HepG2 (cell line): ENCODE results near the gene KLHDC1. TPM values are rescaled to one million over a fixed set of nuclear protein-coding genes. Genes with fewer than 3 reads are reported as not detected.

ENCODE experiments used
- AHR ChIP-seq: IDR thresholded peaks from 2 replicates; pipeline ENCODE4 v1.6.1; 2018; ENCODE audit warnings: missing genetic modification reagents, missing compliant biosample characterization
- BATF2 ChIP-seq: sonication (generic); formaldehyde crosslinking; IDR thresholded peaks from 2 replicates; pipeline ENCODE4 v1.8.0; 2022; ENCODE audit warnings: mild to moderate bottlenecking, missing genetic modification reagents, moderate library complexity
- CSRNP2 ChIP-seq: sonication (generic); formaldehyde crosslinking; conservative IDR thresholded peaks from 2 replicates; pipeline ENCODE4 v1.8.0; 2022; ENCODE audit warnings: low read depth, missing genetic modification reagents
- EZH2 ChIP-seq: conservative IDR thresholded peaks from 2 replicates; pipeline ENCODE4 v1.6.1; 2012; ENCODE audit warnings: mild to moderate bottlenecking, low read depth, low read length, moderate library complexity
- FOXJ3 ChIP-seq: sonication (generic); formaldehyde crosslinking; IDR thresholded peaks from 2 replicates; pipeline ENCODE4 v1.4.0; 2020; ENCODE audit warnings: missing genetic modification reagents, mild to moderate bottlenecking, borderline replicate concordance
- HDAC2 ChIP-seq: sonication (generic); formaldehyde crosslinking; IDR thresholded peaks from 2 replicates; pipeline ENCODE4 v1.4.0; 2020; ENCODE audit warnings: missing genetic modification reagents
- HDAC6 ChIP-seq: fragments of 200-600 bp; sonication (generic); IDR thresholded peaks from 2 replicates; pipeline ENCODE4 v1.7.0; 2017; ENCODE audit warnings: mild to moderate bottlenecking, antibody characterized with exemption, low read length, low read depth
- HOXD1 ChIP-seq: sonication (generic); formaldehyde crosslinking; IDR thresholded peaks from 2 replicates; pipeline ENCODE4 v1.5.0; 2020; ENCODE audit warnings: missing genetic modification reagents
- LCORL ChIP-seq, 2 experiments: fragments of 450-650 bp in 1 of 2; sonication (generic) in 1 of 2; formaldehyde crosslinking in 1 of 2; IDR thresholded peaks; 2 replicates each; pipeline versions ENCODE4 v1.5.0 to v1.6.1; 2017 to 2020; ENCODE audit warnings: antibody characterized with exemption in 1 of 2, missing genetic modification reagents in 1 of 2
- TCF7L2 ChIP-seq: IDR thresholded peaks from 2 replicates; pipeline ENCODE4 v1.6.1; 2011; ENCODE audit warnings: mild to moderate bottlenecking, low read depth, low read length, moderate library complexity
- TEF ChIP-seq: sonication (generic); formaldehyde crosslinking; IDR thresholded peaks from 2 replicates; pipeline ENCODE4 v1.5.0; 2020; ENCODE audit warnings: missing genetic modification reagents
- TGIF2 ChIP-seq: IDR thresholded peaks from 2 replicates; pipeline ENCODE4 v1.6.1; 2016; ENCODE audit warnings: control low read depth, missing compliant biosample characterization
- ZNF20 ChIP-seq: sonication (generic); formaldehyde crosslinking; IDR thresholded peaks from 2 replicates; pipeline ENCODE4 v1.4.0; 2020; ENCODE audit warnings: mild to moderate bottlenecking, moderate library complexity, missing genetic modification reagents
- ZNF296 ChIP-seq: sonication (generic); formaldehyde crosslinking; conservative IDR thresholded peaks from 2 replicates; pipeline ENCODE4 v1.5.0; 2020; ENCODE audit warnings: mild to moderate bottlenecking, missing genetic modification reagents
- ZNF496 ChIP-seq: sonication (generic); formaldehyde crosslinking; IDR thresholded peaks from 2 replicates; pipeline ENCODE4 v1.8.1; 2023; ENCODE audit warnings: mild to moderate bottlenecking, moderate library complexity, missing genetic modification reagents; ENCODE audit not compliant: insufficient replicate concordance
- ZNF530 ChIP-seq: sonication (generic); formaldehyde crosslinking; IDR thresholded peaks from 2 replicates; pipeline ENCODE4 v1.5.0; 2020; ENCODE audit warnings: low read depth, mild to moderate bottlenecking, missing genetic modification reagents
- ZNF607 ChIP-seq: sonication (generic); formaldehyde crosslinking; IDR thresholded peaks from 2 replicates; pipeline ENCODE4 v1.5.1; 2020; ENCODE audit warnings: missing genetic modification reagents, mild to moderate bottlenecking, borderline replicate concordance
- ZNF746 ChIP-seq: sonication (generic); formaldehyde crosslinking; IDR thresholded peaks from 2 replicates; pipeline ENCODE4 v1.8.0; 2022; ENCODE audit warnings: mild to moderate bottlenecking, missing genetic modification reagents
- polyA plus RNA-seq, 8 experiments: library from polyadenylated mRNA; depleted of rRNA in 3 of 8; stranded (reverse) in 7 of 8; unstranded in 1 of 8; fragments of >200 nt; fragmentation: Illumina TruSeq in 4 of 8; extraction: Trizol in 4 of 8; gene quantifications; 2 replicates each; pipeline versions ENCODE4 v1.2.1 to v1.2.3, GENCODE V29; 2011 to 2016; ENCODE audit warnings: low read depth in 4 of 8, missing spikeins in 1 of 8, mixed read lengths in 1 of 8; ENCODE audit not compliant: insufficient read depth in 1 of 8
- total RNA-seq, 5 experiments: library from RNA; depleted of rRNA; stranded (reverse); fragments of >200 nt; fragmentation: Illumina TruSeq; extraction: Trizol; gene quantifications; 2 replicates each; pipeline ENCODE4 v1.2.3, GENCODE V29; 2016; ENCODE audit warnings: low read depth in 1 of 5
- TF ChIP-seq, protein P1 (sequence below): sonication (generic); formaldehyde crosslinking; IDR thresholded peaks from 2 replicates; pipeline ENCODE4 v1.4.0; 2020; ENCODE audit warnings: low read depth, mild to moderate bottlenecking, missing genetic modification reagents
- TF ChIP-seq, protein P2 (sequence below): sonication (generic); formaldehyde crosslinking; IDR thresholded peaks from 2 replicates; pipeline ENCODE4 v1.4.0; 2020; ENCODE audit warnings: missing genetic modification reagents, mild to moderate bottlenecking, borderline replicate concordance

Gene KLHDC1
- total and polyA plus RNA-seq, 2 of the 13 experiments (the other 11 are each of a cell fraction or from before 2014, with no cell fraction given) = 0.11 TPM; not detected in 1

DNA sequence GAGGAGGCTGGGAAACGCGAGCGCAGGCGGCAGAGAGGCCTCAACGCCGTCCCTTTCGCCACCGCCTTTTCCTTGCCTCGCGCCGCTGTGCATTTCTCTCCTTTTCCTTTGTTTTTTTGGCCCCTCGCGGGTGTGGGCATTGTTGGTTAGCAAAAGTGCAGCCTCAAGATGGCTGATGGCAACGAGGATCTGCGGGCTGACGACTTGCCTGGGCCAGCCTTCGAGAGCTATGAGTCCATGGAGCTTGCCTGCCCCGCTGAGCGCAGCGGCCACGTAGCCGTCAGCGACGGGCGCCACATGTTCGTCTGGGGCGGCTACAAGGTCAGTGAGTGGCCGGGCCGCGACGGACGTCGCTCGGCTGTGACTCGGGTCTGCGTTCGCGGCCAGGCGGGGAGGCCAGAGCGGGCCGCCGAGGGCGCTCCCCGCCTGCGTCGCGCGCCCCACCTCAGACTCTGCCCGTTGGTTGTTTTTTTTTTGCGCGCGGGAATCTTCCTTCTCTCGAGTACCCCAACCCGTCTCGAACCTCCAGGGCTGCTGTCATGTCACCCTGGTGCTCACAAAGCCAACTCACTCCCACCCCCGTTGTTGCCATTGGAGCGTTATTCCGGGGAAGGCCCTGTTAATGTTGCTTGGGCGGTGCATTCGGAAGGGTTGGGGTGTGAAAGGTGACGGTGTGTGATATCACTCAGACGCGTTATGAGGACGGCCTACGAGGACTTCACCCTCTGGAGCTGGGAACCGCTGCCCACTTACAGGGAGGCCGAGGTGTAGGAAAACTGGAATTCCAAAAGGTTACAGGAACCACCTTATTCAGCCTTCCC, 75.6 kb downstream of the KLHDC1 start (continued):
- peak; percentile 3; the same call in 1 of the 2 replicates for TF ChIP-seq FOXJ3 (CRISPR knock-in tag)
- no peak for TF ChIP-seq HOXD1
- TF ChIP-seq CSRNP2 (CRISPR knock-in tag) = no peak
- TF ChIP-seq ZNF496 (CRISPR knock-in tag) = no peak
- TF ChIP-seq ZNF746 (CRISPR knock-in tag) = no peak; the same call in 1 of the 2 replicates
- no peak for TF ChIP-seq TCF7L2
- TF ChIP-seq, protein P1, sequence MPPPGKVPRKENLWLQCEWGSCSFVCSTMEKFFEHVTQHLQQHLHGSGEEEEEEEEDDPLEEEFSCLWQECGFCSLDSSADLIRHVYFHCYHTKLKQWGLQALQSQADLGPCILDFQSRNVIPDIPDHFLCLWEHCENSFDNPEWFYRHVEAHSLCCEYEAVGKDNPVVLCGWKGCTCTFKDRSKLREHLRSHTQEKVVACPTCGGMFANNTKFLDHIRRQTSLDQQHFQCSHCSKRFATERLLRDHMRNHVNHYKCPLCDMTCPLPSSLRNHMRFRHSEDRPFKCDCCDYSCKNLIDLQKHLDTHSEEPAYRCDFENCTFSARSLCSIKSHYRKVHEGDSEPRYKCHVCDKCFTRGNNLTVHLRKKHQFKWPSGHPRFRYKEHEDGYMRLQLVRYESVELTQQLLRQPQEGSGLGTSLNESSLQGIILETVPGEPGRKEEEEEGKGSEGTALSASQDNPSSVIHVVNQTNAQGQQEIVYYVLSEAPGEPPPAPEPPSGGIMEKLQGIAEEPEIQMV (CRISPR knock-in tag) = no peak
- TF ChIP-seq ZNF20 = no peak; the same call in 1 of the 2 replicates
- TF ChIP-seq ZNF296 (CRISPR knock-in tag) = no peak
- TF ChIP-seq ZNF607 (CRISPR knock-in tag) = no peak; the same call in 1 of the 2 replicates
- no peak for TF ChIP-seq HDAC2 (CRISPR knock-in tag)
- peak; percentile 76; the same call in 1 of the 2 replicates for TF ChIP-seq TGIF2
- TF ChIP-seq TEF (CRISPR knock-in tag) = no peak
- TF ChIP-seq LCORL (IDR thresholded peaks at IDR 0.05) = no peak
- no peak for TF ChIP-seq LCORL (CRISPR knock-in tag; IDR thresholded peaks at IDR 0.05)
- no peak for TF ChIP-seq BATF2
- no peak for TF ChIP-seq HDAC6
- TF ChIP-seq ZNF530 (CRISPR knock-in tag) = no peak
- TF ChIP-seq, protein P2, sequence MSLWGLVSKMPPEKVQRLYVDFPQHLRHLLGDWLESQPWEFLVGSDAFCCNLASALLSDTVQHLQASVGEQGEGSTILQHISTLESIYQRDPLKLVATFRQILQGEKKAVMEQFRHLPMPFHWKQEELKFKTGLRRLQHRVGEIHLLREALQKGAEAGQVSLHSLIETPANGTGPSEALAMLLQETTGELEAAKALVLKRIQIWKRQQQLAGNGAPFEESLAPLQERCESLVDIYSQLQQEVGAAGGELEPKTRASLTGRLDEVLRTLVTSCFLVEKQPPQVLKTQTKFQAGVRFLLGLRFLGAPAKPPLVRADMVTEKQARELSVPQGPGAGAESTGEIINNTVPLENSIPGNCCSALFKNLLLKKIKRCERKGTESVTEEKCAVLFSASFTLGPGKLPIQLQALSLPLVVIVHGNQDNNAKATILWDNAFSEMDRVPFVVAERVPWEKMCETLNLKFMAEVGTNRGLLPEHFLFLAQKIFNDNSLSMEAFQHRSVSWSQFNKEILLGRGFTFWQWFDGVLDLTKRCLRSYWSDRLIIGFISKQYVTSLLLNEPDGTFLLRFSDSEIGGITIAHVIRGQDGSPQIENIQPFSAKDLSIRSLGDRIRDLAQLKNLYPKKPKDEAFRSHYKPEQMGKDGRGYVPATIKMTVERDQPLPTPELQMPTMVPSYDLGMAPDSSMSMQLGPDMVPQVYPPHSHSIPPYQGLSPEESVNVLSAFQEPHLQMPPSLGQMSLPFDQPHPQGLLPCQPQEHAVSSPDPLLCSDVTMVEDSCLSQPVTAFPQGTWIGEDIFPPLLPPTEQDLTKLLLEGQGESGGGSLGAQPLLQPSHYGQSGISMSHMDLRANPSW (CRISPR knock-in tag) = no peak
- no peak for TF ChIP-seq EZH2
- TF ChIP-seq AHR (CRISPR knock-in tag) = no peak
